AG04450 (cell line): ENCODE measurements around the gene LPAR3. TPM values are rescaled to one million over a fixed set of nuclear protein-coding genes. Genes with fewer than 3 reads are reported as not detected.

Source experiments
- CTCF ChIA-PET: fragments of 300-600, 350-600 bp; formaldehyde crosslinking; extraction: SDS; loops from one replicate; lab custom pipeline; 2022; ENCODE audit warnings: antibody characterized with exemption, inconsistent platforms; lab: Charles Lee
- POLR2A ChIA-PET: fragments of 350-600 bp; formaldehyde crosslinking; extraction: SDS; loops from one replicate; lab custom pipeline; 2021; ENCODE audit warnings: antibody characterized with exemption, inconsistent platforms; lab: Yijun Ruan, JAX
- DNase-seq: peaks from one replicate; pipeline ENCODE4 v3.0.0-alpha.2; 2011; ENCODE audit warnings: low read depth, low spot score
- H3K27ac ChIP-seq: one replicate; pipeline ENCODE4 v1.5.1; 2012; ENCODE audit warnings: low read depth, low read length, control low read depth
- H3K27me3 ChIP-seq: one replicate; pipeline ENCODE4 v1.6.0; 2012; ENCODE audit warnings: low read length; ENCODE audit not compliant: control insufficient read depth, insufficient read depth
- H3K4me3 ChIP-seq: 2 replicates; pipeline ENCODE4 v1.5.1; 2011; ENCODE audit warnings: mild to moderate bottlenecking, low read depth, low read length, control low read depth
- H3K9me3 ChIP-seq: 2 replicates; pipeline ENCODE4 v1.5.1; 2012; ENCODE audit warnings: low read length; ENCODE audit not compliant: control insufficient read depth, insufficient read depth
- CTCF ChIP-seq: IDR thresholded peaks from 2 replicates; pipeline ENCODE4 v1.5.1; 2011; ENCODE audit warnings: low read depth, low read length, control low read depth, inconsistent platforms
- polyA plus RNA-seq: library from polyadenylated mRNA; depleted of rRNA; stranded (reverse); fragments of >200 nt; gene quantifications from 2 replicates; pipeline ENCODE4 v1.2.3, GENCODE V29; 2011

Gene LPAR3
- polyA plus RNA-seq, 1 experiment: 3.5 TPM

GRCh38 chr1:84800090-84801073 is 92.6 kb downstream of the LPAR3 start:
- no peak for DNase-seq
- CTCF ChIA-PET: interaction anchor here (1.3 kb wide), 1 partner anchor 20 kb away, joined by 3 read pairs; no protein-coding TSS in a partner anchor
- H3K4me3 ChIP-seq: no peak overlapping the region
- no peak for TF ChIP-seq CTCF
- POLR2A ChIA-PET: no interaction called here
- no peak overlapping the region for H3K27ac ChIP-seq
- peaks cover 11% of the 10 kb centered on the region for H3K27me3 ChIP-seq
- H3K9me3 ChIP-seq: no peaks in the 10 kb centered on the region

GRCh38 chr1:84797603-84798002 is 95.4 kb downstream of the LPAR3 start:
- no peaks in the 10 kb centered on the region for H3K9me3 ChIP-seq
- no peak for TF ChIP-seq CTCF
- CTCF ChIA-PET: no interaction called here
- POLR2A ChIA-PET: no interaction called here
- H3K27me3 ChIP-seq: peaks cover 9% of the 10 kb centered on the region
- no peak overlapping the region for H3K4me3 ChIP-seq
- no peak overlapping the region for H3K27ac ChIP-seq
- no peak for DNase-seq

GRCh38 chr1:84795966-84796600 is 96.9 kb downstream of the LPAR3 start:
- Histone ChIP-seq H3K4me3 (no peak overlapping the region), H3K27me3 (peaks cover 7% of the 10 kb centered on the region), H3K9me3 (no peaks in the 10 kb centered on the region), H3K27ac (no peak overlapping the region)
- ChIA-PET POLR2A (interaction anchor here (0.6 kb wide), 1 partner anchor 447 kb away, joined by 3 read pairs; no protein-coding TSS in a partner anchor), CTCF (no interaction called here)
- no peak for DNase-seq
- no peak for TF ChIP-seq CTCF

- Histone ChIP-seq H3K27me3 (peaks cover 5% of the 10 kb centered on the region), H3K4me3 (no peak overlapping the region), H3K27ac (no peak overlapping the region), H3K9me3 (no peaks in the 10 kb centered on the region)
- DNase-seq: no peak
- ChIA-PET CTCF (no interaction called here), POLR2A (no interaction called here)
- TF ChIP-seq CTCF: no peak
Measured at GRCh38 chr1:84795213-84795612, 97.8 kb downstream of the LPAR3 start.
